Astrocyte (in vitro differentiated cells and primary cell): ENCODE measurements around the gene B3GALT2. TPM values are rescaled to one million over a fixed set of nuclear protein-coding genes. Genes with fewer than 3 reads are reported as not detected.

Experiments
- DNase-seq: peaks from one replicate; pipeline ENCODE4 v3.0.0-alpha.2; 2010; ENCODE audit warnings: low read depth
- FAIRE-seq: peaks from 2 replicates; lab custom pipeline; 2011; peaks lifted over from hg19 to GRCh38; lab: Jason Lieb, UNC
- H2AFZ ChIP-seq: 2 replicates; pipeline ENCODE4 v1.6.0; 2012; ENCODE audit warnings: low read depth, low read length, inconsistent platforms
- H3K27ac ChIP-seq: 2 replicates; pipeline ENCODE4 v1.5.1; 2011; ENCODE audit warnings: low read depth, low read length, inconsistent platforms
- H3K27me3 ChIP-seq: 2 replicates; pipeline ENCODE4 v1.6.0; 2011; ENCODE audit warnings: low read length, inconsistent platforms; ENCODE audit not compliant: insufficient read depth
- H3K36me3 ChIP-seq: 2 replicates; pipeline ENCODE4 v1.5.1; 2011; ENCODE audit warnings: low read length, inconsistent platforms; ENCODE audit not compliant: insufficient read depth
- H3K4me1 ChIP-seq: 2 replicates; pipeline ENCODE4 v1.5.1; 2011; ENCODE audit warnings: low read length, inconsistent platforms; ENCODE audit not compliant: insufficient read depth
- H3K4me2 ChIP-seq: 2 replicates; pipeline ENCODE4 v1.6.0; 2012; ENCODE audit warnings: low read length, inconsistent platforms
- H3K4me3 ChIP-seq: 2 replicates; pipeline ENCODE4 v1.5.1; 2011; ENCODE audit warnings: low read depth, mild to moderate bottlenecking, low read length, inconsistent platforms; ENCODE audit not compliant: insufficient read depth
- H3K79me2 ChIP-seq: 2 replicates; pipeline ENCODE4 v1.6.0; 2012; ENCODE audit warnings: mild to moderate bottlenecking, low read length, inconsistent platforms; ENCODE audit not compliant: insufficient read depth
- H3K9ac ChIP-seq: 2 replicates; pipeline ENCODE4 v1.6.0; 2012; ENCODE audit warnings: mild to moderate bottlenecking, low read length, inconsistent platforms
- H3K9me3 ChIP-seq: 2 replicates; pipeline ENCODE4 v1.5.1; 2012; ENCODE audit warnings: low read depth, mild to moderate bottlenecking, low read length, inconsistent platforms; ENCODE audit not compliant: insufficient read depth
- H4K20me1 ChIP-seq: 2 replicates; pipeline ENCODE4 v1.6.0; 2012; ENCODE audit warnings: low read length, inconsistent platforms; ENCODE audit not compliant: insufficient read depth
- H3K27ac Mint-ChIP-seq: one replicate; pipeline ENCODE4 v1.8.0; 2021; ENCODE audit warnings: mild to moderate bottlenecking, mixed read lengths; ENCODE audit not compliant: unreplicated experiment
- H3K27me3 Mint-ChIP-seq: one replicate; pipeline ENCODE4 v1.8.0; 2021; ENCODE audit warnings: low read depth, mixed read lengths; ENCODE audit not compliant: unreplicated experiment
- H3K36me3 Mint-ChIP-seq: one replicate; pipeline ENCODE4 v1.8.0; 2021; ENCODE audit warnings: low read depth, mixed read lengths; ENCODE audit not compliant: unreplicated experiment
- H3K4me1 Mint-ChIP-seq: one replicate; pipeline ENCODE4 v1.8.0; 2021; ENCODE audit warnings: low read depth, mixed read lengths; ENCODE audit not compliant: unreplicated experiment
- H3K4me3 Mint-ChIP-seq: one replicate; pipeline ENCODE4 v1.8.0; 2021; ENCODE audit warnings: mild to moderate bottlenecking, moderate library complexity, mixed read lengths; ENCODE audit not compliant: unreplicated experiment
- H3K9me3 Mint-ChIP-seq: one replicate; pipeline ENCODE4 v1.8.0; 2021; ENCODE audit warnings: mild to moderate bottlenecking, mixed read lengths; ENCODE audit not compliant: unreplicated experiment
- CTCF ChIP-seq: IDR thresholded peaks from 2 replicates; pipeline ENCODE4 v1.5.1; 2011; ENCODE audit warnings: low read depth, mild to moderate bottlenecking, inconsistent platforms, low read length, moderate library complexity; ENCODE audit not compliant: insufficient read depth
- EZH2 ChIP-seq: IDR thresholded peaks from 2 replicates; pipeline ENCODE4 v1.6.1; 2012; ENCODE audit warnings: mild to moderate bottlenecking, low read length, inconsistent platforms; ENCODE audit not compliant: insufficient read depth
- total RNA-seq: library from RNA; stranded (reverse); gene quantifications from 2 replicates; pipeline ENCODE4 v1.2.1, GENCODE V29; 2021

The B3GALT2 gene
- total RNA-seq, 1 donor from 2014 or later, result 0.39 TPM

GRCh38 chr1:193219391-193219790, 33.0 kb upstream of the B3GALT2 start:
- H3K79me2 ChIP-seq, result peaks cover 7% of the 10 kb centered on the region
- H3K4me3 Mint-ChIP-seq, result no peak overlapping the region

GRCh38 chr1:193216920-193217319, 30.5 kb upstream of the B3GALT2 start:
- TF ChIP-seq EZH2, result no peak
- TF ChIP-seq CTCF, result no peak
- H3K9me3 ChIP-seq, result no peaks in the 10 kb centered on the region
- Mint-ChIP-seq H3K9me3 (peaks cover 6% of the 10 kb centered on the region), H3K4me1 (peaks cover 4% of the 10 kb centered on the region), H3K4me3 (no peak overlapping the region), H3K27me3 (no peaks in the 10 kb centered on the region), H3K36me3 (peaks cover 31% of the 10 kb centered on the region), H3K27ac (no peak overlapping the region)
- no peaks in the 10 kb centered on the region for H4K20me1 ChIP-seq
- H3K9ac ChIP-seq, result no peak overlapping the region
- H3K27ac ChIP-seq, result no peak overlapping the region
- no peak for FAIRE-seq
- peaks cover 5% of the 10 kb centered on the region for H3K79me2 ChIP-seq
- no peak for DNase-seq
- peaks cover 16% of the 10 kb centered on the region for H3K36me3 ChIP-seq
- peaks cover 1% of the 10 kb centered on the region for H3K4me1 ChIP-seq
- no peak overlapping the region for H2AFZ ChIP-seq
- no peaks in the 10 kb centered on the region for H3K27me3 ChIP-seq
- H3K4me2 ChIP-seq, result no peak overlapping the region
- no peak overlapping the region for H3K4me3 ChIP-seq

More at GRCh38 chr1:193219391-193219790, 33.0 kb upstream of the B3GALT2 start:
- no peak overlapping the region for H2AFZ ChIP-seq
- H3K36me3 ChIP-seq, result peaks cover 5% of the 10 kb centered on the region
- DNase-seq (no peak), FAIRE-seq (no peak)
- Mint-ChIP-seq H3K27me3 (no peaks in the 10 kb centered on the region), H3K36me3 (peaks cover 24% of the 10 kb centered on the region), H3K27ac (no peak overlapping the region), H3K4me1 (peaks cover 7% of the 10 kb centered on the region), H3K9me3 (peaks cover 6% of the 10 kb centered on the region)
- H3K27ac ChIP-seq, result no peak overlapping the region
- no peaks in the 10 kb centered on the region for H3K27me3 ChIP-seq
- no peak overlapping the region for H3K4me2 ChIP-seq
- no peak overlapping the region for H3K4me3 ChIP-seq
- H3K4me1 ChIP-seq, result no peaks in the 10 kb centered on the region
- H3K9me3 ChIP-seq, result no peaks in the 10 kb centered on the region
- H4K20me1 ChIP-seq, result no peaks in the 10 kb centered on the region
- TF ChIP-seq EZH2 (no peak), CTCF (no peak)
- H3K9ac ChIP-seq, result no peak overlapping the region

- Histone ChIP-seq H3K9me3 (no peaks in the 10 kb centered on the region), H3K27me3 (no peaks in the 10 kb centered on the region), H3K4me1 (peaks cover 11% of the 10 kb centered on the region), H3K79me2 (peaks cover 10% of the 10 kb centered on the region), H3K27ac (no peak overlapping the region), H3K4me3 (no peak overlapping the region), H3K36me3 (peaks cover 13% of the 10 kb centered on the region), H4K20me1 (no peaks in the 10 kb centered on the region), H3K9ac (no peak overlapping the region), H2AFZ (no peak overlapping the region), H3K4me2 (no peak overlapping the region)
- H3K4me1 Mint-ChIP-seq, result peaks cover 11% of the 10 kb centered on the region
- TF ChIP-seq CTCF, result no peak
- no peak for TF ChIP-seq EZH2
- peaks cover 34% of the 10 kb centered on the region for H3K36me3 Mint-ChIP-seq
- H3K27ac Mint-ChIP-seq, result peak overlapping the region; percentile 42
- H3K9me3 Mint-ChIP-seq, result peaks cover 8% of the 10 kb centered on the region
- DNase-seq, result no peak
- no peak overlapping the region for H3K4me3 Mint-ChIP-seq
- no peaks in the 10 kb centered on the region for H3K27me3 Mint-ChIP-seq
- FAIRE-seq, result no peak
Measured at GRCh38 chr1:193213998-193214397, 27.6 kb upstream of the B3GALT2 start.
